Sigmoid colon (tissue), 4 donors: ENCODE measurements around the gene F11R.

Experiments
- CTCF ChIP-seq, 4 experiments: fragments of 450-650 bp in 3 of 4; fragments of 200-600 bp in 1 of 4; IDR thresholded peaks; one replicate each; pipeline ENCODE4 v1.5.1; 2016 to 2019; ENCODE audit warnings: antibody characterized with exemption in 4 of 4, mild to moderate bottlenecking in 3 of 4, moderate library complexity in 2 of 4
- POLR2A ChIP-seq, 2 donors: fragments of 450-650 bp; IDR thresholded peaks; one replicate each; pipeline ENCODE4 v1.6.1; 2016; ENCODE audit warnings: antibody characterized with exemption in 2 of 2, mild to moderate bottlenecking in 2 of 2, moderate library complexity in 2 of 2
- POLR2AphosphoS5 ChIP-seq, 4 donors: sonication (generic); formaldehyde crosslinking; IDR thresholded peaks; one replicate each; pipeline ENCODE4 v1.6.1; 2017; ENCODE audit warnings: antibody characterized with exemption in 4 of 4

DNA sequence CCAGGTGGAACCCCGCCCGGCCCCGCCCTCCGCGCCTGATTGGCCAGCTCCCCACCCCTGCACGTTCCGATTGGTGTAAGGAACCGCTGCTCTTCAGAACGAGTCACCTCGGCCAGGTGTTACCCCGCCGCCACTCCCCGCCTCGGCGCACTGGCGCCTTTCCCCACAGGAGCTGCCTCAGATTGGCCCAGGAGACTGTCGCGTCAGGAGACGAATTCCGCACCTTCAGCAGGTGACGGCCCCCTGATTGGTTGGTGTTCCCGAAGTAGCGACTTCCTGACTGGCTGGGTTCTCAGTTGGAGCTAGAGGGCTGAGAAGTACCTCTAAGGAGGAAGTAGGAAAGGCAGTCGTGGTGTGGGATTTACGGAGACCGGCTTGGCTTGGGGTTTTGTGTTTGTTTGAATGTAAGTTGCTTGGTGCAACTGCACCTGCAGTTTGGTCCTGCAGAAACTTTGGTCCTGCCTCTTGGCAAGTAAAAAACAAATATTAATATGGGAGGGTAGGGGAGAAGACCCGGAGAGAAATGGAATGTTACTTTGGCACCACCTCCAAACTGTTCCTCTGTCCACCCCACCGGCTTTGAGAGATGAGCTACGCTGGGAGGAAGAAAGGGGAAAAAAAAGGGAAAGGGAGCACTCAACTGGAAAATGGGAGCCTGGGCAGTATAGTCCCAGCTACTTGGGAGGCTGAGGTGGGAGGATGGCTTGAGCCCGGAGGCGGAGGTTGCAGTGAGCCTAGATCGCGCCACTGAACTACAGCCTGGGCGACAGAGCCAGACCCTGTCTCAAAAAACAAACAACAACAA, 415 bp upstream of the F11R start:
- peak in 1 of 2 donors; percentile 64 for TF ChIP-seq POLR2A (IDR thresholded peaks at IDR 0.05)
- no peak for TF ChIP-seq CTCF (IDR thresholded peaks at IDR 0.05)
- TF ChIP-seq POLR2AphosphoS5 (IDR thresholded peaks at IDR 0.05): peak in 2 of 4 donors; percentile 14 to 20
